ENCODE results near the gene FAM174C.
"Not testable (repeated sequence)": the region's sequence is repeated elsewhere in the genome, so short reads cannot be mapped to it uniquely, and the experiment has no call there.

- TF ChIP-seq ELF1 (IDR thresholded peaks at IDR 0.05; ENCODE audit: borderline replicate concordance, low read depth); POLR2A (IDR thresholded peaks at IDR 0.05; ENCODE audit: borderline replicate concordance, extremely low read depth, insufficient read depth, insufficient read length); CTCF (IDR thresholded peaks at IDR 0.05 in 2 of 3, conservative IDR thresholded peaks at IDR 0.05 in 1 of 3; ENCODE audit: borderline replicate concordance in 1 of 3, insufficient read depth in 1 of 3, low read depth in 2 of 3, low read length in 2 of 3); SRF (IDR thresholded peaks at IDR 0.05; ENCODE audit: low read depth); ZBTB33 (IDR thresholded peaks at IDR 0.05; ENCODE audit: extremely low read depth, insufficient replicate concordance, low read length); EZH2phosphoT487 (IDR thresholded peaks at IDR 0.05; ENCODE audit: borderline replicate concordance); SP1 (IDR thresholded peaks at IDR 0.05; ENCODE audit: low read depth); JUND (IDR thresholded peaks at IDR 0.05); MAX (IDR thresholded peaks at IDR 0.05); EZH2 (IDR thresholded peaks at IDR 0.05); POLR2AphosphoS5 (IDR thresholded peaks at IDR 0.05; ENCODE audit: low read depth, low read length); ATF3 (IDR thresholded peaks at IDR 0.05); RAD21 (IDR thresholded peaks at IDR 0.05; ENCODE audit: low read depth); YY1 (IDR thresholded peaks at IDR 0.05; ENCODE audit: extremely low read depth, insufficient replicate concordance, low read depth, low read length): not testable (repeated sequence)
These were observed 44.9 kb downstream of the FAM174C start for GRCh38 chr19:1320282-1320650.
